RCC 7860 (cell line): ENCODE results near the gene SPIRE1.
"Not testable (repeated sequence)": the region's sequence is repeated elsewhere in the genome, so short reads cannot be mapped to it uniquely, and the experiment has no call there.

Source experiments
- DNase-seq: peaks from one replicate; pipeline ENCODE4 v3.0.0-alpha.2; 2015; ENCODE audit warnings: low spot score
- FAIRE-seq: peaks from 2 replicates; lab custom pipeline; 2012; peaks lifted over from hg19 to GRCh38; lab: Jason Lieb, UNC

Gene SPIRE1

DNA sequence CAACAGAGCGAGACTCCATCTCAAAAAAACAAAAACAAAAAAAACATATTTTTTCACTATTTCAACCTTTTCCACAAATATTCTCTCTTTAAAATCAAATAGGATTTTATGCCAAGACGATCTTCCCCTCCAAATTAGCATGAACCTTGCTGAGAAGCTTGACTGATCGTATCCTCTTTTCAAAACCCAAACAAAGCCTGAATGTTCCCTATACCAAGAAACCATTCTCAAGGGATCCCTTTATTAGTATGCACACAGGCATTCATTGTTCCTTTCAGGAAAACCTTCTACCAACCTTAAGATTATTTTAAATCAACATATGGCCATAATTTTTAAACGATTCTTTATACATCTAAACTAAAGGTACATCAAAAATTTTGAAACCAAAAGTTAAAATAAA, 6.3 kb downstream of the SPIRE1 start:
- no peak for FAIRE-seq
- no peak for DNase-seq

DNA sequence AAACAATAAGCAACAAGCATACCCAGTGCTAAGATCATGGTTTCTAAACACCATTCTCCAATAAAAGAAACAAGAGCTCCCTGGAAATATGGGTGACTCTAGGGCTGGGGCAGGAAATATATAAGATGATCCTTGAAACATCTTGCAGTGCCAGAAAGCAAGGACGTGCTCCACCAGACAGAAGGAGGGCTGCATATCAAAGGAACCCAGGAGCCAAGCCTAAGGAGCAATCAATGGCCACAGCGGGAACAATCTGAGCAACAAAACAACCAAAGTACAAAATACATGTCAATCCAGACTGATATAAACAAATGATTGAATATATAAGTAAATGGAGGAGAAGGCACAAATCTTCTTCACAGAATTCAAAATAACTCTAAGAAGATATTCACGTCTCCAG, 10.1 kb downstream of the SPIRE1 start:
- DNase-seq (no peak), FAIRE-seq (no peak)

DNA sequence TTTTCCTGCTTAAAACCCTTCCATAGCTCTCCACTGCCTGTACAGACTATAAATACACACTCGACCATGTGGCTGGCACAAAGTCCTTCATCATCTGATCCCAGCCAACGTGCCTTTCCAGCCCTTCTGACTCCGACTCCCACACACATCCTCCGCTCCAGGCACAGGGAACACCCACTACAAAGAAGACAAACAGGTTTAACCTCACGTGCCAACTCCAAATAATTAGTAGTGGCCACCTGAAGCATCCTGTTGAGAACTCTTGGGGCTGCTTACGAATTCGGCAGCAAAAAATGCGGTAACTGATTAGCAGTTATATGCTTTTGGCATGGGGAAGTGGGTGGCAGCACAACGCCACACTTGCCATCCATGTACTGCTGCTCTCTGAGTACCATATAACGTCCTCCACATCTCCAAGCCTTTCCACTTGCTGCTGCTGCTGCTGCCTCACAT, 12.1 kb downstream of the SPIRE1 start:
- DNase-seq = no peak

DNA sequence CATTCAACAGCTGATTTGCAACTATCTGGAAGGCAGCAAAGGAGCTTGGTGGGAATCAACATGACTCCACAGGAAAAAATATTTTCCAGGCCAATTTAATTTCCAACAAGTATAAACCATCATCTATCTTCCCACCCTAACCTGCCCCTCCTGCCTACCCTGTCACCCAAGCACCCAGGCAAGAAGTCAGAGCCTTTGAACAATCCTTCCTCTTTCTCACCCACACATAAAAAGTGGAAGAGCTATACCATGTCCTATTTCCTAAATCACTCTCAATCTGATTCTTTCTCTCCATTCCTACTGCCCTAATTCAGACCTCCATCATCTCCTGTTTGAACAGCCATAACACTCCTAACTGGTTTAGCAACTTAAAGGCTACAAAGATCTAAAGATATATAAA, 12.7 kb downstream of the SPIRE1 start:
- no peak for DNase-seq
- FAIRE-seq = no peak

More for the DNA sequence above, 12.1 kb downstream of the SPIRE1 start:
- FAIRE-seq = no peak

DNA sequence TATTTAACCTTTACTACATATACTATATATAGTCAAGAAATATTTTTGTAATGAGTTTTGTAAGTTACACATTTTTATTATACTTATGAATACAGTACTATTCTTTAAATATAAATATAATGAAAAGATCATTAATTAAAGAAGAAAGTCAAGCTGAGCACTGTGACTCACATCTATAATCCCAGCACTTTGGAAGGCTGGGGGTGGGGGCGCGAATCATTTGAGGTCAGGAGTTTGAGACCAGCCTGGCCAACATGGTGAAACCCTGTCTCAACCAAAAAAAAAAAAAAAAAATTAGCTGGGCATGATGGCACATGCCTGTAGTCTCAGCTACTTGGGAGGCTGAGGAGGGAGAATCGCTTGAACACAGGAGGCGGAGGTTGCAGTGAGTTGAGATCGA, 14.2 kb downstream of the SPIRE1 start:
- DNase-seq = not testable (repeated sequence)
- FAIRE-seq = peak; percentile 55

DNA sequence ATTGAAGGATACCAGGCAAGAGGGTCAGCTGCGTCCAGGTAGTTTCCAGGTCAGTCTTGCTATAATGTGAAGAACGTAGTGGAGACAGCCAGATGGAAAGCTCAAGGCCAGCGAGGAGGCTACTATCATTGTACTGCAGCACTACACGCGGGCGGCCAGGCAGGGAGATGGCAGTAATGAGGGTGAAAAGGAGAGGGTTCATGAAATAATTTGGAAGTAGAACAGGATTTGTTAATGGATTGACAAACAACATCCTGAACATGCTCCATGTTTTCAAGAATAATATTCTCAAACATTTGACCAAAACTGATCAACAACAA, 17.1 kb downstream of the SPIRE1 start:
- no peak for DNase-seq
- FAIRE-seq = no peak

DNA sequence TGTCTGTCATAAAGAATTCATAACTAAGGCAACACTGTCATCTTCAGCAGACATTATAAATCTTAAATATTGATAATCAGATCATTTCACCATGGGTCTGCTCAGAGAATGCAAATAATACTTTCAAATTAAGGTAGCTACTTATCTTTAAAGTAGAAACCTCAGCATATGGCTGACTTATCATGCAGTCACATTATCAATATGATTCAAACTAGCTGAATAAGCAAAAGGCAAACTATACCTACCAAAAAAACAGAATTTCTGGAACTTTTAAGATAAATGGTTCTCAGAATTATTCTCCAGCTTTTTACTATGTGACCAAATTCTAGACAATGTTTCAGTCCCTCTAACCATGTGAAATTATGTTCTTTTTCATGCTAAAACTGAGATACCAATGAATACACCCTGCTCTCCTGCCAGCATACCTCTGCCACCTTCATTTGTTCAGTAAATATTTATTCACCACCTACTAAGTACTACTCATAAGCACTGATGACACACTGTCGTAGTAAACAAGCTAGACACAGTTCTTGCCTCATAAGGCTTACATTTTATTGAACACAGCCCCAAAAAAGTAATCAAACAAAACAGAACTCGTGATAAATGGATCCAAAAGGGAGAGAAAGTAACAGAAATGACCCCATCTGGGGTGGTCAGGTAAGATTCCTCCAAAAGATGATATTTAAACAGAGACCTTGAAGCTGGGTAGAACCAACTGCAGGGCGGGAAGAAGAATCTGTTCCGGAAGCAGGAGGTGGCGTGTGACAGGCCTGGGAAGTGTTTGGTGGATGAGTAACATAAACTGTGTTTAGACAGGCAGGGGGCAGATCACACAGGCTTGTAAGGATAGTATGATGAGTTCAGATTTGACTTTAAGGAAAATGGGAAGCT, 17.7 kb downstream of the SPIRE1 start:
- DNase-seq = peak; percentile 54
- FAIRE-seq = peak; percentile 80

DNA sequence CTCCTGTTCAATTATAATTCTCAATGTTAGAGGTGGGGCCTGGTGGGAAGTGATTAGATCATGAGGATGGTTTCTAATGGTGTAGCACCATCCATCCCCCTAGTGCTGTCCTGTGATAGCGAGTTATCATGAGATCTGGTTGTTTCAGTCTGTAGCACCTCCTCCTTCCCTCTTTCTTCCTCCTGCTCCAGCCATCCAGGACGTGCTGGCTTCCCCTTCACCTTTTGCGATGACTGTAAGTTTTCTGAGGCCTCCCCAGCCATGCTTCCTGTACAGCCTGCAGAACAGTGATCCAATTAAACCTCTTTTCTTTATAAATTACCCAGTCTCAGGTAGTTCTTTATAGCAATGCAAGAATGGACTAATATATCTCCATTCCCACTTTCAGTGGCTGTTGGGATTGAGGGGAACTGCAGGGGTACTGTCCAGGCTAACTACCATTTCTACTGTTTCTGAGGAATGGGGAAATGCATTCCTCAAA, 19.2 kb downstream of the SPIRE1 start:
- no peak for DNase-seq
- no peak for FAIRE-seq

DNA sequence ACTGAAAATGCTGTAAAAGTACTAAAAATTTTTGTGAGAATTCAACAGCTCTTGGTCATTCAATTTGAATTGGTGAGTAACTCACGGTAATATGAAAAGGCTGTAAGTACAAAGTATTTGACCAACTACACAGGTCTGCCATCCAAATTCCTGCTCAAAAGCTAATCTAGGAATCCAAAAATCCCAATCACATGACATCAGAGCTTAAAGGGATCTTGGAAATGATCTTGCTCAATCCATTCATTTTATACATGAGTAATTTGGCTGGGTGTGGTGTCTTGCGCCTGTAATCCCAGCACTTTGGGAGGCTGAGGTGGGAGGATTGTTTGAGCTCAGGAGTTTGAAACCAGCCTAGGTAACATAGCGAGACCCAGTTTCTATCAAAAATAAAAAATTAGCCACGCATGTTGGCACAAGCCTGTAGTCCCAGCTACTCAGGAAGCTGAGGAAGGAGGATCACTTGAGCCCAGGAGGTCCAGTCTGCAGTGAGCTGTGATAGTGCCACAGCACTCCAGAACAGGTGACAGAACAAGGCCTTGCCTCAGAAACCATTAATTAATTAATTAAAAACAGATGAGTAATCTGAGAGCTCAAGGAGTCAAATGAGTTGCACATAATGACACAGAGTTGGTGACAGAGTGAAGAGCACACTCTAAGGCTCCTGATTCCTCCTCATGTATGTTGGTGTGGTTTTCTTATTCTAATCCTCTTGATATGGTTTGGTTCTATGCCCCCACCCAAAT, 19.8 kb downstream of the SPIRE1 start:
- FAIRE-seq (no peak), DNase-seq (no peak)

DNA sequence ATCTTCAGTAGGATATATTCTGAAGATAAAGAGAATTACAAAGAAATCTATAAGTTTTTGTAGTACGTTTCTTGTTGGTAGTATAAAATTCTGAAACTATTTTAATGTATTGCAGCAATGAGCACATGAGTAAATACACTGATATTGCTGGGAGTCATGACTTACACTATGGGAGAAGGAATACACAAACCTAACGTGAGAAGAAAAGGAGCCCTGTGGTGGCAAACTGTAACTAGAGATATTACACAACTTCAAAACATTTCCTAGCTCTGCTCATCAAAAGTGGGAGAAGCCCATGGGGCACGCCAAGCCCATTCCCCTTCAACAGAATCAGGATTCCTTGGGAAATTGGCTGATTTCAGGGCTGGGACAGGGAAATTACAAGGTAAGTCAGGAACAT, 20.5 kb downstream of the SPIRE1 start:
- DNase-seq (no peak), FAIRE-seq (no peak)

DNA sequence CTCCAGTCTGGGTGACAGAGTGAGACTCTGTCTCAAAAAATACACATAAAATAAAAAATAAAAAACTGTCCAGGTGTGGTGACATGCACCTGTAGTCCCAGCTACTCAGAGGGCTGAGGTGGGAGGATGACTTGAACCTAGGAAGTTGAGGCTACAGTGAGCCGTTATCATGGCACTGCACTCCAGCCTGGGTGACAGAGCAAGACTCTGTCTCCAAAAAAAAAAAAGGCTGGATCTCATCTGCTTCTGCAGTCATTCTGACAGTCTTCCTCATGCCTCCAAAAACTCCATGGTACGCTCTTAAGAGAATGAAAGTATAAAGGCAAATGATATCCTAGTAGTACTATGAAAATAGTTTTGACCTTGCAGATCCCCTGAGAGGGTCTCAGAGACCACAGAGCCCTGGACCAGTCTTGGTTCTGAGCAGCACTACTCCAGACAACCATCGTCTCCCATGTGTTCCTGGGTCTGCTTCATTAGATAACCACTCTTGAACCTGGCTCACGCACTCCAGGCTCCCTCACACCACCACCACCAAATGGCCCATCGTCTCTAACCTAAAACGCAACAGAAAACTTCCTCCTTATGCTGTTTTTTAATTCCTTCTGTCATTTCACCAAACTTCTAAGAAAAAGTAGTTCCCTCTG, 26.0 kb downstream of the SPIRE1 start:
- no peak for DNase-seq
- no peak for FAIRE-seq

DNA sequence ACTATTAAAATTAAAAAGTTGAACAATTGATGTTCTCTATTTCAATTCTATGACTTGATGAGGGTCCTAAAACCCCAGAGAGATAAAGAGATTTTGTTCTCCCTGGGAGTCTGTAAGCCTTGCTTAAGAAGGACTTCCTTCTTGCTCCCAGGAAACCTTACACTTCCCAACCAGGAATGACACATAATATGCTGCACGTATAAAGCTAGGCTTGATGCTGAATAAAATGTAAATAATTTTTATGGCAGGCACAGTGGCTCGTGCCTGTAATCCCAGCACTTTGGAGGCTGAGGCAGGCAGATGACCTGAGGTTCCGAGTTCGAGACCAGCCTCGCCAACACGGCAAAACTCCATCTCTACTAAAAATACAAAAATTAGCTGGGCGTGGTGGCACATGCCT, 27.8 kb downstream of the SPIRE1 start:
- no peak for FAIRE-seq

DNA sequence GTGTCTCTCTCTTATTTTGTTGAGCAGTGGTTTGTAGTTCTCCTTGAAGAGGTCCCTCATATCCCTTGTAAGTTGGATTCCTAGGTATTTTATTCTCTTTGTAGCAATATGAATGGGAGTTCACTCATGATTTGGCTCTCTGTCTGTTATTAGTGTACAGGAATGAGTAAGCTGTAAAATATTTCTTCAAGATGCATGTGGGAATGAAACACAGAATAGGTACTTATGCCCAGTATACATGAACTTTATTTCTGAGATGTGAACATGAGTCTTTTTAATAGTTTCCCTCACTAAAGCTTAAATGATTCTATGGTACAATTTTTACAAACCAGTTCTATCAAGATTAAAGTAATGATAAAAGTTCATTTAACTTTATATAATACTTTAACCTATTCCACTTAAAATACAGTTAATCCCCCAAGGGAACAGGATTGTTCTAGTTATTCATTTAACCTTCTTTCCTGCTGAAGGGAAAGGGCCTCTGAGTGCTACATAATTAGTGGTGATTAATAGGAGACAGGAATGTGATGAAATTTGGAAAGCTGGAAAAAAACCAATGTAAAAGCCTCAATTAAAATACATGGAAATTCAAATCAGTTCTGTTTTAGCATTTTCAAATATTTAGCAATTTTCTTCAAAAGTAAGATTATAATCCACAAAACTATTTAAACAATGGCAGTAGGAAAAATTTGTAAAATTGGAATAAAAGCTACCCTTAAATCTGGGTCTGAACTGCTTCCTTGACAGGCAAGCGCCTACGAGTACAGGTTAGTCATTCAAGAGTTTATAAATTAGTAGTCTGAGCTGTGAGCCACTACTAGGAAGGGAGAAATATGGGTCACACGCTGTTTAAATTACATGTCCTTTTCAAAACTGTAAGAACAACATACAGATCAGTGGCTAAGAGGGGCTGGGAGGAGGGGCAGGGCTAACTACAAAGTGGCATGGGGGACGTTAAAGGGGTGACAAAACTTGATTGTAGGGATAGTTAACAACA, 28.9 kb downstream of the SPIRE1 start:
- FAIRE-seq (peak; percentile 86), DNase-seq (peak; percentile 66)

More for the DNA sequence above, 27.8 kb downstream of the SPIRE1 start:
- peak; percentile 48 for DNase-seq

DNA sequence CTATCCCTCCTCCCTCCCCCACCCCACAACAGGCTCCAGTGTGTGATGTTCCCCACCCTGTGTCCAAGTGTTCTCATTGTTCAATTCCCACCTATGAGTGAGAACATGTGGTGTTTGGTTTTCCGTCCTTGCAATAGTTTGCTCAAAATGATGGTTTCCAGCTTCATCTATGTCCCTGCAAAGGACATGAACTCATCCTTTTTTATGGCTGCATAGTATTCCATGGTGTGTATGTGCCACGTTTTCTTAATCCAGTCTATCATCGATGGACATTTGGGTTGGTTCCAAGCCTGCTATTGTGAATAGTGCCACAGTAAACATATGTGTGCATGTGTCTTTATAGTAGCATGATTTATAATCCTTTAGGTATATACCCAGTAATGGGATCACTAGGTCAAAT, 30.7 kb downstream of the SPIRE1 start:
- FAIRE-seq, DNase-seq: not testable (repeated sequence)

DNA sequence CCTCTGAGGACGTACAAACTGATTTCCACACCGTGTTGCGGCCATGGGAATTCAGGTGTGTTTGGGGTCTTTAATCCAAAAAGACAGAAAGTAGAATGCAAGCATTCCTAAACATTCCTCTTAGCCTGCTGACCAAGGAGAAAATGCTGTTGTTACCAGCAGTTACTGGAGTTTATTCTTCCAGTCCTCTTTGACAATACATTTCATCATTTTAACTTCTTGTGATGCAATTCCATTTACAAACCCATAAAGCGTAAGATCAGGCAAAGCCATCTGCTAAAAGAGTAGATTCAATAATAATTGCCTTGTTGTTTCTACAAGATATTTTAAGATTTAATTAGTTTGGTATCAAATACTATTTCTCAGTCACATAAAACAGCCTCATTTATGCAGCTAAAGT, 32.7 kb downstream of the SPIRE1 start:
- DNase-seq (no peak), FAIRE-seq (no peak)

DNA sequence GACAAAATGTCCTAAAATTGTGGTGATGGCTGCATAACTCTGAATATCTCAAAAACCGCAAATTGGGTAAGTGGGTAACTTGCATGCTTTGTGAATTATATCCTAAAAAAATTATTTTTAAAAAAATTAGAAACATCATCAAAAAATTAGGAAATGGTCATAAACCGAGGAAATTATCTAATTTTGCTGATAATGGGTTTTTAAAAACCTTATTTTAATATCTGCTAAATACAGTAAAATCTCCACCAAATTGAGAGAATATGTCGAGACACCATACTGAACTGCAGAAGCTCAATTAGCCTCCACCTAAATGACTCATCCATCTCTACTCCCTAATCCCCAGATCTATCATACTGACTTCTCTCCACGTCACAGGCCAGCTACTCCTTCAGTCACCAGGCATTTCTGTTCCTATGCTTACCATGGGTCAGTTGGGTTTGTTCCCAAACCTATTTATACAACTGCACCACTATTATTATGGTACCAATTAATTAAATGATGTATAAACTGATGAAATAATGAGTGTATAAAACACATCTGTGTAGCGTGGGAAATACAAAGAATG, 36.1 kb downstream of the SPIRE1 start:
- peak; percentile 34 for DNase-seq
- peak; percentile 25 for FAIRE-seq

DNA sequence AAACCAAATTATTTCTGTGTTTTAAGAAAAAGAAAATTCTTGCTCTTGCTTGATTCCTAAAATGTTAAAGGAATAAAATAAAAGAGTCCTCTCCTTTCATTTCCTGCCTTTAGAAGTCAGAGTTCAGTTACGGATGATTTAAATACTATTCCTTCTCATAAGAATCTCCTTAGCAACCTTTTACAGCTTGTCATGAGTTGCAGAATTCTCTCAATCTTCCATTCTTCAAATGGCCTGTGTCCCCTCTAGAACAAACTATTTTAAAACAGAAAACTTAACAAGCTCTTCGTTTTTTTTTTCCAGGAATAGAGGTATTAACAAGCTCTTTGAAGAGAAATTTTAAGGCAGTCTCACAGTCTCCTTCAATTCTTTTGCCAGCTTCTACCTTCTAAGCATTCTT, 42.2 kb downstream of the SPIRE1 start:
- no peak for DNase-seq
- no peak for FAIRE-seq

DNA sequence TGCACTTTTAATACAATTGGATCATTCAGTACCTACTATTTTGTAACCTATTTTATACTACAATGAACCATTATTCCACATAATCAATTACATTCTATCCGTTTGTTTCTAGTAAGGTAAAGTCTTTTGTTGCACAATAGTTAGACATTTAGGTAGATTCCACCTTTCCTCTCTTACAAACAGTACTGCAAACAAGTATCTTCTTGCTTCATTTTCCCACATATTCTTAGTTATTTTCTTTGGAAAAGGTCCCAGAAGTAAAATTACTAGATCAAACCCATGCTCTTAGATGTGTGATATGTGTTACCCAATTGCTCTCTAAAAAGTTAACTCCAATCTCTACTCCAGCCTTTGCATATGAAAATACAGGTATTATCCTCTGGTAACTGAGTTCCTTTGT, 49.6 kb downstream of the SPIRE1 start:
- FAIRE-seq = no peak
- DNase-seq = no peak

DNA sequence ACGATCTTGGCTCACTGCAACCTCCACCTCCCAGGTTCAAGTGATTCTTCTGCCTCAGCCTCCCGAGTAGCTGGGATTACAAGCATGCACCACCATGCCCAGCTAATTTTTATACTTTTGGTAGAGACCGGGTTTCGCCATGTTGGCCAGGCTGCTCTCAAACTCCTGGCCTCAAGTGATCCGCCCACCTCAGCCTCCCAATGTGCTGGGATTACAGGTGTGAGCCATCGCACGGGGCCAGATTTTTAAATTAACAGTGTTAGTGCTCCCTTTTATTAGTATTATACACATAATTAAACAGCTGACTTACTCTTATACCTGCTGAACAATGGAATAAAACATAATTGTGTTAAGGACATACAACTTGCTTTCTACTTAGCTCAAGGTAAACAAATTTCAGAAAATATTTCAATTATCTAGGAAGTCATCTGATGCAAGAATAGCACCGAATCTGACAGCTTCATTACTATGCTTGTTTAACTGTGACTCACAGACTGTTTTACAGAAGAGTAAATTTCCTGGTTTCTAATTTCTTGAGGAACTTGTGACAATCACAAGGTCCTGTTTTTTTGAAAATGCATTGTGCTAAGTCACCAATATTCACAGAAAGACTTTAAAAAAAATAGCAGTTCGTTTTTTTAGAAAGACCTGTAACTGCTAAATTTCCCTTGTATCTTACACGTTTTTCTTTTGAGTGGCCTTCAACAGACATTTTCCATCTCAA, 51.2 kb downstream of the SPIRE1 start:
- DNase-seq (peak; percentile 33), FAIRE-seq (peak; percentile 67)
